ENCODE measurements around the gene SMIM23.

Gene SMIM23

GRCh38 chr5:171806976-171807747, 21.5 kb downstream of the SMIM23 start:
- Histone ChIP-seq H3K9ac (ENCODE audit: low read length) (no peak overlapping the region), H3K27me3 (replicated peaks; ENCODE audit: insufficient read depth, low read length) (no peaks in the 10 kb centered on the region), H3K27ac (ENCODE audit: low read length) (no peak overlapping the region), H3K36me3 (replicated peaks; ENCODE audit: insufficient read depth, low read length) (no peaks in the 10 kb centered on the region), H3K9me3 (replicated peaks; ENCODE audit: insufficient read depth, low read length) (no peaks in the 10 kb centered on the region), H3F3A (ENCODE audit: insufficient read depth, low read length) (no peaks in the 10 kb centered on the region), H3K4me1 (ENCODE audit: low read length) (no peaks in the 10 kb centered on the region), H4K20me1 (ENCODE audit: insufficient read depth, low read length) (no peaks in the 10 kb centered on the region), H3K4me2 (ENCODE audit: low read depth, low read length) (no peak overlapping the region), H2AFZ (ENCODE audit: low read length) (no peak overlapping the region), H3K9me2 (replicated peaks; ENCODE audit: insufficient read depth, low read length) (no peaks in the 10 kb centered on the region), H3K79me2 (ENCODE audit: low read length) (no peaks in the 10 kb centered on the region), H3K4me3 (ENCODE audit: low read length) (no peak overlapping the region)
- no peak for DNase-seq
- TF ChIP-seq EZH2phosphoT487 (IDR thresholded peaks at IDR 0.05; ENCODE audit: low read length) = no peak
- no peak for TF ChIP-seq CTCF (IDR thresholded peaks at IDR 0.05; ENCODE audit: low read length)
- no peak for TF ChIP-seq EZH2 (optimal IDR thresholded peaks at IDR 0.05; ENCODE audit: low read depth, low read length)

GRCh38 chr5:171808453-171808852, 22.8 kb downstream of the SMIM23 start:
- H3K4me2 ChIP-seq (ENCODE audit: low read depth, low read length) = no peak overlapping the region
- H4K20me1 ChIP-seq (ENCODE audit: insufficient read depth, low read length) = no peaks in the 10 kb centered on the region
- no peak overlapping the region for H3K27ac ChIP-seq (ENCODE audit: low read length)
- no peak overlapping the region for H3K4me3 ChIP-seq (ENCODE audit: low read length)
- H3K36me3 ChIP-seq (replicated peaks; ENCODE audit: insufficient read depth, low read length) = no peaks in the 10 kb centered on the region
- H3K79me2 ChIP-seq (ENCODE audit: low read length) = no peaks in the 10 kb centered on the region
- H3K9me2 ChIP-seq (replicated peaks; ENCODE audit: insufficient read depth, low read length) = no peaks in the 10 kb centered on the region
- H3F3A ChIP-seq (ENCODE audit: insufficient read depth, low read length) = no peaks in the 10 kb centered on the region
- no peaks in the 10 kb centered on the region for H3K4me1 ChIP-seq (ENCODE audit: low read length)
- no peak overlapping the region for H2AFZ ChIP-seq (ENCODE audit: low read length)
- H3K9me3 ChIP-seq (replicated peaks; ENCODE audit: insufficient read depth, low read length) = no peaks in the 10 kb centered on the region
- TF ChIP-seq CTCF (IDR thresholded peaks at IDR 0.05; ENCODE audit: low read length) = no peak
- no peak for TF ChIP-seq EZH2 (optimal IDR thresholded peaks at IDR 0.05; ENCODE audit: low read depth, low read length)
- TF ChIP-seq EZH2phosphoT487 (IDR thresholded peaks at IDR 0.05; ENCODE audit: low read length) = no peak
- no peak overlapping the region for H3K9ac ChIP-seq (ENCODE audit: low read length)
- H3K27me3 ChIP-seq (replicated peaks; ENCODE audit: insufficient read depth, low read length) = no peaks in the 10 kb centered on the region
- DNase-seq = no peak

GRCh38 chr5:171808951-171809350, 23.3 kb downstream of the SMIM23 start:
- Histone ChIP-seq H3K4me2 (ENCODE audit: low read depth, low read length) (no peak overlapping the region), H3K27ac (ENCODE audit: low read length) (no peak overlapping the region), H4K20me1 (ENCODE audit: insufficient read depth, low read length) (no peaks in the 10 kb centered on the region), H3K9ac (ENCODE audit: low read length) (no peak overlapping the region), H3K4me1 (ENCODE audit: low read length) (no peaks in the 10 kb centered on the region), H3K4me3 (ENCODE audit: low read length) (no peak overlapping the region), H3K36me3 (replicated peaks; ENCODE audit: insufficient read depth, low read length) (no peaks in the 10 kb centered on the region), H2AFZ (ENCODE audit: low read length) (no peak overlapping the region), H3K9me3 (replicated peaks; ENCODE audit: insufficient read depth, low read length) (no peaks in the 10 kb centered on the region), H3K79me2 (ENCODE audit: low read length) (no peaks in the 10 kb centered on the region), H3K9me2 (replicated peaks; ENCODE audit: insufficient read depth, low read length) (no peaks in the 10 kb centered on the region), H3K27me3 (replicated peaks; ENCODE audit: insufficient read depth, low read length) (no peaks in the 10 kb centered on the region), H3F3A (ENCODE audit: insufficient read depth, low read length) (no peaks in the 10 kb centered on the region)
- no peak for DNase-seq
- TF ChIP-seq EZH2phosphoT487 (IDR thresholded peaks at IDR 0.05; ENCODE audit: low read length) = no peak
- TF ChIP-seq CTCF (IDR thresholded peaks at IDR 0.05; ENCODE audit: low read length) = no peak
- no peak for TF ChIP-seq EZH2 (optimal IDR thresholded peaks at IDR 0.05; ENCODE audit: low read depth, low read length)
